ENCODE measurements around the gene ATM.

The ATM gene

GRCh38 chr11:108333403-108333899 is 110.6 kb downstream of the ATM start:
- TF ChIP-seq SCRT2 (tag by site-specific recombination; IDR thresholded peaks at IDR 0.05) (peak; percentile 39; the same call in 1 of the 2 replicates), YY2 (tag by site-specific recombination; IDR thresholded peaks at IDR 0.05) (no peak)
- POLR2A ChIA-PET = no interaction called here
- H3K4me1 ChIP-seq (ENCODE audit: control insufficient read depth, insufficient read depth, low read length) = no peaks in the 10 kb centered on the region
- H3K9me3 ChIP-seq (ENCODE audit: control insufficient read depth, insufficient read depth, low read depth, low read length) = no peaks in the 10 kb centered on the region
- H3K36me3 ChIP-seq (ENCODE audit: control insufficient read depth in 2 of 2, insufficient read depth in 1 of 2, low read length in 2 of 2) = peaks cover 0 to 79% of the 10 kb centered on the region in 2 experiments; a peak in 1 of 3 replicates
- no peak overlapping the region for H3K27ac ChIP-seq (ENCODE audit: extremely low read depth, low read depth, low read length)
- no peak overlapping the region for H3K4me3 ChIP-seq (ENCODE audit: low read depth, low read length)
- CTCF ChIA-PET = interaction anchor here (1.6 kb wide), 1 partner anchor 324 kb away, joined by 3 read pairs; the partner anchor contains the start of gene CUL5

GRCh38 chr11:108338750-108339149 is 115.9 kb downstream of the ATM start:
- peaks cover 0 to 40% of the 10 kb centered on the region in 2 experiments; a peak in 1 of 3 replicates for H3K36me3 ChIP-seq (ENCODE audit: control insufficient read depth in 2 of 2, insufficient read depth in 1 of 2, low read length in 2 of 2)
- ChIA-PET POLR2A (no interaction called here), CTCF (no interaction called here)
- H3K4me1 ChIP-seq (ENCODE audit: control insufficient read depth, insufficient read depth, low read length) = no peaks in the 10 kb centered on the region
- no peak overlapping the region for H3K4me3 ChIP-seq (ENCODE audit: low read depth, low read length)
- H3K9me3 ChIP-seq (ENCODE audit: control insufficient read depth, insufficient read depth, low read depth, low read length) = no peaks in the 10 kb centered on the region
- no peak overlapping the region for H3K27ac ChIP-seq (ENCODE audit: extremely low read depth, low read depth, low read length)
- TF ChIP-seq ZFP41 (tag by site-specific recombination; IDR thresholded peaks at IDR 0.05; ENCODE audit: borderline replicate concordance) (no peak), ZNF768 (tag by site-specific recombination; IDR thresholded peaks at IDR 0.05) (no peak), GLI2 (tag by site-specific recombination; IDR thresholded peaks at IDR 0.05; ENCODE audit: borderline replicate concordance, low read depth) (no peak), ZNF223 (tag by site-specific recombination; IDR thresholded peaks at IDR 0.05) (no peak), ZBTB48 (tag by site-specific recombination; IDR thresholded peaks at IDR 0.05) (no peak), INSM2 (tag by site-specific recombination; IDR thresholded peaks at IDR 0.05) (no peak), TRIM28 (IDR thresholded peaks at IDR 0.05; ENCODE audit: borderline replicate concordance, low read length) (no peak), ZNF76 (tag by site-specific recombination; IDR thresholded peaks at IDR 0.05; ENCODE audit: borderline replicate concordance, low read depth) (no peak), MEIS1 (CRISPR knock-in tag; IDR thresholded peaks at IDR 0.05; ENCODE audit: borderline replicate concordance) (no peak), YY2 (tag by site-specific recombination; IDR thresholded peaks at IDR 0.05) (no peak)

- Histone ChIP-seq H3K4me1 (ENCODE audit: control insufficient read depth, insufficient read depth, low read length) (no peaks in the 10 kb centered on the region), H3K9me3 (ENCODE audit: control insufficient read depth, insufficient read depth, low read depth, low read length) (no peaks in the 10 kb centered on the region), H3K4me3 (ENCODE audit: low read depth, low read length) (no peak overlapping the region), H3K36me3 (ENCODE audit: control insufficient read depth in 2 of 2, insufficient read depth in 1 of 2, low read length in 2 of 2) (peaks cover 0 to 31% of the 10 kb centered on the region in 2 experiments; a peak in 1 of 3 replicates), H3K27ac (ENCODE audit: extremely low read depth, low read depth, low read length) (no peak overlapping the region)
- CTCF ChIA-PET = no interaction called here
- POLR2A ChIA-PET = no interaction called here
- TF ChIP-seq ZNF449 (tag by site-specific recombination; IDR thresholded peaks at IDR 0.05) (no peak), ZNF692 (tag by site-specific recombination; IDR thresholded peaks at IDR 0.05) (no peak), ZNF292 (tag by site-specific recombination; IDR thresholded peaks at IDR 0.05; ENCODE audit: borderline replicate concordance, low read depth) (no peak), ZNF174 (tag by site-specific recombination; IDR thresholded peaks at IDR 0.05) (no peak), ZNF169 (tag by site-specific recombination; IDR thresholded peaks at IDR 0.05) (0 out of 2 replicates have a peak, but pooled peaks have one; percentile 45), ZNF549 (tag by site-specific recombination; IDR thresholded peaks at IDR 0.05) (no peak), ZNF639 (tag by site-specific recombination; IDR thresholded peaks at IDR 0.05) (peak; percentile 69), SP7 (tag by site-specific recombination; IDR thresholded peaks at IDR 0.05) (peak; percentile 44; the same call in 1 of the 2 replicates), ZNF629 (tag by site-specific recombination; IDR thresholded peaks at IDR 0.05) (peak; percentile 33; the same call in 1 of the 2 replicates), ZNF645 (tag by site-specific recombination; IDR thresholded peaks at IDR 0.05) (no peak), OSR2 (tag by site-specific recombination; IDR thresholded peaks at IDR 0.05) (0 out of 2 replicates have a peak, but pooled peaks have one; percentile 10), ZNF837 (tag by site-specific recombination; IDR thresholded peaks at IDR 0.05) (no peak)
Measured at GRCh38 chr11:108340973-108341372, 118.1 kb downstream of the ATM start.
